Testis (tissue), 2 donors: ENCODE results near the gene SLC25A45.

Experiments
- CTCF ChIP-seq, 3 experiments: fragments of 450-650 bp in 2 of 3; fragments of 200-600 bp in 1 of 3; sonication (generic) in 1 of 3; IDR thresholded peaks; one replicate each; pipeline ENCODE4 v1.5.1; 2016 to 2019; ENCODE audit warnings: antibody characterized with exemption in 3 of 3, mild to moderate bottlenecking in 2 of 3, moderate library complexity in 1 of 3
- POLR2A ChIP-seq: fragments of 450-650 bp; IDR thresholded peaks from one replicate; pipeline ENCODE4 v1.6.1; 2017; ENCODE audit warnings: antibody characterized with exemption, mild to moderate bottlenecking, moderate library complexity

DNA sequence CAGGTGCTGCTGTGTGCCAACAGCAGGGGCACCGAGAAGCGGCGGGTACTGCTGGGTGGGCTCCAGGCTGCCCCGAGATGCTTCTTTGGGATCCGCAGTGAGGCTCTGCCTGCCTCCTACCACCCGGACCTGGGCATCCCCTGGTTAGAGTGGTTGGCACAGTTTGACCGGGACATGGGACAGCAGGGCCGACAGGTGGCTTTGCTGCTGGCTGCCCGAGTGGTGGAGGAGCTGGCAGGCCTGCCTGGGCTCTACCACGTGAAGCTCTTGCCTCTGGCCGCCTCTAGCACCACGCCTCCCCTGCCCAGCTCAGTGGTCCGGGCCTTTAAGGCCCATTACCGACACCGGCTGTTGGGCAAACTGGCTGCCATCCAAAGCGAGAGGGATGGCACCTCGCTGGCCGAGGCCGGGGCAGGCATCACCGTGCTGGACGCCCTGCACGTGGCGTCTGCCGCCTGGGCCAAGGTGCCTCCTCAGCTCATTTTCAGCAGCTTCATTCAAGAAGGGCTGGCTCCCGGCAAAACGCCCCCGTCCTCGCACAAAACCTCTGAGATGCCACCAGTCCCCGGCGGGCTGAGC lies 26.0 kb downstream of the SLC25A45 start:
- TF ChIP-seq POLR2A (no peak), CTCF (IDR thresholded peaks at IDR 0.05) (no peak)
